CD4-positive, alpha-beta T cell (primary cell): ENCODE data around the gene SEPTIN8. TPM values are rescaled to one million over a fixed set of nuclear protein-coding genes. Genes with fewer than 3 reads are reported as not detected.

Source experiments
- ATAC-seq: fragments of 200-7000 bp; cut with Tn5 transposase; one replicate; pipeline ENCODE4 v1.10.0; 2022; ENCODE audit warnings: mild to moderate bottlenecking; ENCODE audit not compliant: poor library complexity
- CTCF ChIA-PET: fragments of 350-600 bp; sonication (Branson Sonifier 250); formaldehyde crosslinking; loops from one replicate; lab custom pipeline; 2021; ENCODE audit warnings: antibody characterized with exemption, inconsistent platforms; lab: Charles Lee
- POLR2A ChIA-PET: fragments of 350-600 bp; sonication (Branson Sonifier 250); formaldehyde crosslinking; loops from one replicate; lab custom pipeline; 2021; ENCODE audit warnings: antibody characterized with exemption, inconsistent platforms; lab: Charles Lee
- DNase-seq, 14 experiments: peaks; one replicate each; pipeline ENCODE4 v3.0.0-alpha.2; 2013 to 2020; ENCODE audit warnings: mixed read lengths in 2 of 14
- H3K27ac ChIP-seq, 2 donors: one replicate each; pipeline versions ENCODE4 v1.5.1 to v1.7.0; 2013; ENCODE audit warnings: low read length in 2 of 2, low read depth in 1 of 2, mild to moderate bottlenecking in 1 of 2
- H3K27me3 ChIP-seq, 2 experiments: 1 replicate in 1 of 2; 2 replicates in 1 of 2; pipeline versions ENCODE4 v1.6.1 to v1.7.0; 2013; ENCODE audit warnings: low read length in 2 of 2, control low read depth in 1 of 2, mild to moderate bottlenecking in 1 of 2, moderate library complexity in 1 of 2; ENCODE audit not compliant: insufficient read depth in 2 of 2, control insufficient read depth in 1 of 2
- H3K36me3 ChIP-seq: one replicate; pipeline ENCODE4 v1.6.1; 2013; ENCODE audit warnings: low read length, control low read depth; ENCODE audit not compliant: insufficient read depth
- H3K4me1 ChIP-seq: one replicate; pipeline ENCODE4 v1.6.1; 2013; ENCODE audit warnings: low read length, control low read depth; ENCODE audit not compliant: insufficient read depth
- H3K4me3 ChIP-seq: one replicate; pipeline ENCODE4 v1.5.1; 2013; ENCODE audit warnings: mild to moderate bottlenecking, low read length, moderate library complexity
- H3K9me3 ChIP-seq, 2 experiments: 1 replicate in 1 of 2; 2 replicates in 1 of 2; pipeline versions ENCODE4 v1.6.1 to v1.7.0; 2013; ENCODE audit warnings: low read length in 2 of 2, mild to moderate bottlenecking in 2 of 2, control low read depth in 1 of 2, moderate library complexity in 1 of 2; ENCODE audit not compliant: control insufficient read depth in 1 of 2, insufficient read depth in 1 of 2
- H3K27ac Mint-ChIP-seq: one replicate; pipeline ENCODE4 v1.8.0; 2020; ENCODE audit warnings: mixed read lengths
- H3K27me3 Mint-ChIP-seq: one replicate; pipeline ENCODE4 v1.8.0; 2021; ENCODE audit warnings: mixed read lengths
- H3K36me3 Mint-ChIP-seq: one replicate; pipeline ENCODE4 v1.8.0; 2021; ENCODE audit warnings: low read depth, mixed read lengths
- H3K4me1 Mint-ChIP-seq: one replicate; pipeline ENCODE4 v1.8.0; 2021; ENCODE audit warnings: low read depth, mixed read lengths
- H3K4me3 Mint-ChIP-seq: one replicate; pipeline ENCODE4 v1.8.0; 2020; ENCODE audit warnings: mild to moderate bottlenecking, mixed read lengths
- H3K9me3 Mint-ChIP-seq: one replicate; pipeline ENCODE4 v1.8.0; 2020; ENCODE audit warnings: mixed read lengths
- CTCF ChIP-seq: fragments of 200-600 bp; IDR thresholded peaks from one replicate; pipeline ENCODE4 v1.8.0; 2022; ENCODE audit warnings: antibody characterized with exemption, mild to moderate bottlenecking
- intact Hi-C, 2 experiments: fragments of 100-400 bp; cut with DNase I in 1 of 2; cut with micrococcal nuclease in 1 of 2; formaldehyde crosslinking; loops; one replicate each; pipeline versions ENCODE4 v1.15.1 to v1.9.0; 2023 to 2025; cut with DNase I, micrococcal nuclease
- total RNA-seq, 174 experiments: library from RNA in 2 of 174; stranded (reverse) in 2 of 174; gene quantifications; one replicate each; pipeline ENCODE4 v1.2.3 and lab custom pipeline; 2021 to 2026

The SEPTIN8 gene
- total RNA-seq, 2 experiments from 2014 or later, result 4.4 to 5.3 TPM

DNA sequence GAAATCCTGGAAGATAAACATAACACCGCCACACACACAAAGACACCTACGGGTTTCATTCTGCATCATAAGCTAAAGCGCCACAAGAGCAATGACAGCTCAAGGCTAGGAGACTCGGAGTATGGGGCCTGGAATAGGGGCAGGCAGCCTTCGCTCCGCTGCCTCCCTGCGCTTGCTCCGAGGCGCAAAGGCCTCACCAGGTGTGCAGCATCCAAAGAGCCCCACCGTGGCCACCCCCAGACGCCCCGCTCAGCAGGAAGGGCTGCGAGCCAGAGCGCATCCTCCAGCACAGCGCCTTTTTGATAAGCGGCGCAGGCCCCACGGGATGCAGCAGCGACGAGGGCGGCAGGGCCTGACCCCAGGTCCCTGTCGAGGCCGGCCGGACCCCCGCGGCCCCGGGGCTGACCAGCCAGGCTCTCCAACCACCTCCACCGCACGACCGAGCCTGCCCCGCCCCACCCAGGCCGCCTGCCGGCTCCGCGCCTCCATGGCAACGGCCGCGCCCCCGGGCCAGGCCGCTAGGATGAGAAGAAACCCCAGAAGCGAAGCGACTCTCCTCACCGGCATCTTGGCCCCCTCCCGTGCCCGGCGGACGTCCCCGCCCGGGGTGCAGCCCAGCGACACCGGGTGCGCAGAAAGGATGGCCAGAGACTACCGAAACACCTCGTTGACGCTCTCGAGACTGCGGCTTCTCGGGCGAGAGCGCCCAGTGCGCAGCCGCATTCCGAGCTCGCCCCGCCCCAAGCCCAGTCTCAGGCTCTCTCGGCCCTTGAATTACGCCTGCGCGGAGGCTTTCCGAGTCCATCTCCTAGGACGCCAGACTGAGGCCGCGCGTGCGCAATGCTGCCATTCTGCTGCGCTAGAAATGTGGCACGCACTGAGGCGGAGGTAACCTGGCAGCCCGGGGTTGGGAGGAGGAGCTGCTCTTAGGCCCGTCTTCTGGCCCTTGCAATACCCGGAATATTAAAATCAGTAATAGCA is 39.9 kb downstream of the SEPTIN8 start, which contains the start of gene KIF3A:
TSS of gene KIF3A (minus strand) at position 694 of the 981 bp plus-strand sequence. CDS start at position 567, 127 bp downstream.
- no peaks in the 10 kb centered on the region for H3K27me3 Mint-ChIP-seq
- peaks cover 16% of the 10 kb centered on the region for H3K4me1 ChIP-seq
- peak within 1 kb of the TSS; percentile 79 for H3K4me3 ChIP-seq
- H3K9me3 ChIP-seq, result no peaks in the 10 kb centered on the region
- ChIA-PET CTCF (interaction anchor here (1.1 to 4.0 kb wide), 3 partner anchors 9 to 74 kb away, joined by 3 to 21 read pairs (median 3); partner anchors contain the start of gene CCNI2), POLR2A (interaction anchor here (0.7 to 3.9 kb wide), 22 partner anchors 10 to 1479 kb away, joined by 3 to 84 read pairs (median 4); partner anchors contain the start of genes CCNI2, HSPA4, IRF1 and RAD50)
- H3K9me3 Mint-ChIP-seq, result no peaks in the 10 kb centered on the region
- H3K27me3 ChIP-seq, result no peaks in the 10 kb centered on the region
- peak; percentile 96 to 100 (median 98) for DNase-seq
- peaks cover 31% of the 10 kb centered on the region for H3K4me1 Mint-ChIP-seq
- intact Hi-C loops, result loop anchor here in 1 of 2 experiments (5.0 kb wide), 4 partner anchors 130 to 315 kb away; partner anchors contain the start of genes AFF4, GDF9, HSPA4 and RAD50
- peak within 1 kb of the TSS; percentile 74 to 81 for H3K27ac ChIP-seq
- peaks cover 4% of the 10 kb centered on the region for H3K36me3 ChIP-seq
- peaks cover 16% of the 10 kb centered on the region for H3K36me3 Mint-ChIP-seq
- peak; percentile 32 for TF ChIP-seq CTCF
- ATAC-seq, result peak; percentile 86
- peak within 1 kb of the TSS; percentile 76 for H3K27ac Mint-ChIP-seq
- peak within 1 kb of the TSS; percentile 87 for H3K4me3 Mint-ChIP-seq

GRCh38 chr5:132734687-132735086 is 42.4 kb downstream of the SEPTIN8 start:
- Histone ChIP-seq H3K27me3 (no peaks in the 10 kb centered on the region), H3K4me3 (no peak overlapping the region), H3K9me3 (no peaks in the 10 kb centered on the region), H3K4me1 (peaks cover 16% of the 10 kb centered on the region), H3K36me3 (peaks cover 4% of the 10 kb centered on the region), H3K27ac (no peak overlapping the region)
- H3K9me3 Mint-ChIP-seq, result no peaks in the 10 kb centered on the region
- ChIA-PET POLR2A (no interaction called here), CTCF (no interaction called here)
- peaks cover 31% of the 10 kb centered on the region for H3K36me3 Mint-ChIP-seq
- no peaks in the 10 kb centered on the region for H3K27me3 Mint-ChIP-seq
- H3K4me3 Mint-ChIP-seq, result no peak overlapping the region
- TF ChIP-seq CTCF, result no peak
- no peak for ATAC-seq
- no peak overlapping the region for H3K27ac Mint-ChIP-seq
- DNase-seq, result no peak
- H3K4me1 Mint-ChIP-seq, result peaks cover 31% of the 10 kb centered on the region
- intact Hi-C loops, result loop anchor here in 1 of 2 experiments (5.0 kb wide), 4 partner anchors 133 to 318 kb away; partner anchors contain the start of genes AFF4, GDF9, HSPA4 and RAD50

- no peaks in the 10 kb centered on the region for H3K9me3 Mint-ChIP-seq
- peaks cover 31% of the 10 kb centered on the region for H3K4me1 Mint-ChIP-seq
- H3K4me3 Mint-ChIP-seq, result no peak overlapping the region
- peaks cover 39% of the 10 kb centered on the region for H3K36me3 Mint-ChIP-seq
- ChIA-PET POLR2A (no interaction called here), CTCF (no interaction called here)
- H3K27ac Mint-ChIP-seq, result no peak overlapping the region
- no peak for TF ChIP-seq CTCF
- peaks cover 16% of the 10 kb centered on the region for H3K4me1 ChIP-seq
- no peaks in the 10 kb centered on the region for H3K27me3 ChIP-seq
- no peaks in the 10 kb centered on the region for H3K9me3 ChIP-seq
- DNase-seq (no peak), ATAC-seq (no peak)
- no peak overlapping the region for H3K27ac ChIP-seq
- peaks cover 4% of the 10 kb centered on the region for H3K36me3 ChIP-seq
- H3K27me3 Mint-ChIP-seq, result no peaks in the 10 kb centered on the region
- H3K4me3 ChIP-seq, result no peak overlapping the region
- intact Hi-C loops, result no loop called here
These were observed 43.4 kb downstream of the SEPTIN8 start for GRCh38 chr5:132733499-132734148.
